HepG2 (cell line): ENCODE data around the gene BRSK2. TPM values are rescaled to one million over a fixed set of nuclear protein-coding genes. Genes with fewer than 3 reads are reported as not detected.
"Not testable (repeated sequence)": the region's sequence is repeated elsewhere in the genome, so short reads cannot be mapped to it uniquely, and the experiment has no call there.

ENCODE experiments used
- ATAC-seq: fragments of 200-7000 bp; cut with Tn5 transposase; 3 replicates; pipeline ENCODE4 v1.9.1; 2020; ENCODE audit warnings: mild to moderate bottlenecking, moderate library complexity
- BruUV-seq: library from RNA; stranded (reverse); fragments of 400-500 nt; replicated peaks from 2 replicates; lab custom pipeline; 2021; lab: Mats Ljungman, UMichigan
- CTCF ChIA-PET: fragments of 300-600 bp; formaldehyde crosslinking; extraction: SDS; loops from one replicate; lab custom pipeline; 2021; ENCODE audit warnings: low total read pairs, inconsistent platforms, low intra/inter-chr PET ratio; lab: Yijun Ruan, JAX
- POLR2A ChIA-PET: fragments of 350-600 bp; sonication (Branson Sonifier 250); formaldehyde crosslinking; loops from one replicate; lab custom pipeline; 2020; ENCODE audit warnings: antibody characterized with exemption, inconsistent platforms; lab: Yijun Ruan, JAX
- DNase-seq: peaks from one replicate; pipeline ENCODE4 v3.0.0-alpha.2; 2015; ENCODE audit warnings: low spot score
- FAIRE-seq: peaks from 3 replicates; lab custom pipeline; 2011; peaks lifted over from hg19 to GRCh38; lab: Jason Lieb, UNC
- H2AFZ ChIP-seq: one replicate; pipeline ENCODE4 v1.6.1; 2011; ENCODE audit warnings: low read length, inconsistent platforms
- H3K27ac ChIP-seq: fragments of 300-600 bp; 3 replicates; pipeline ENCODE4 v1.8.0; 2011; ENCODE audit warnings: mixed run types, mild to moderate bottlenecking, mixed read lengths, low read length, inconsistent platforms; ENCODE audit not compliant: insufficient read depth; ENCODE audit errors: extremely low read length
- H3K27me3 ChIP-seq, 2 experiments: fragments of 200-600 bp in 1 of 2; 2 replicates in 1 of 2; 3 replicates in 1 of 2; pipeline versions ENCODE4 v1.6.0 to v1.8.0; 2011; ENCODE audit warnings: low read length in 2 of 2, mild to moderate bottlenecking in 2 of 2, moderate library complexity in 2 of 2, inconsistent platforms in 1 of 2; ENCODE audit not compliant: insufficient read depth in 2 of 2, control insufficient read depth in 1 of 2
- H3K36me3 ChIP-seq, 2 experiments: fragments of 200-600 bp in 1 of 2; replicated peaks in 1 of 2; 2 replicates in 1 of 2; 3 replicates in 1 of 2; pipeline versions ENCODE4 v1.5.1 to v1.8.0; 2011; ENCODE audit warnings: low read length in 2 of 2, inconsistent platforms in 1 of 2; ENCODE audit not compliant: insufficient read depth in 2 of 2, control insufficient read depth in 1 of 2
- H3K4me1 ChIP-seq: 2 replicates; pipeline ENCODE4 v1.5.1; 2012; ENCODE audit warnings: low read length, inconsistent platforms; ENCODE audit not compliant: insufficient read depth
- H3K4me2 ChIP-seq: 2 replicates; pipeline ENCODE4 v1.6.0; 2011; ENCODE audit warnings: low read depth, low read length, inconsistent platforms
- H3K4me3 ChIP-seq, 3 experiments: fragments of 200-600 bp in 1 of 3; sonication (generic), shearing (Covaris generic) in 1 of 3; replicated peaks in 1 of 3; 2 replicates each; pipeline ENCODE4 v1.5.1; 2011 to 2016; ENCODE audit warnings: low read length in 3 of 3, inconsistent platforms in 2 of 3, low read depth in 2 of 3, mild to moderate bottlenecking in 2 of 3, control low read depth in 1 of 3, mixed read lengths in 1 of 3; ENCODE audit not compliant: insufficient read depth in 1 of 3
- H3K79me2 ChIP-seq: one replicate; pipeline ENCODE4 v1.6.1; 2011; ENCODE audit warnings: low read length, inconsistent platforms; ENCODE audit not compliant: insufficient read depth
- H3K9ac ChIP-seq: 2 replicates; pipeline ENCODE4 v1.6.0; 2011; ENCODE audit warnings: mild to moderate bottlenecking, low read depth, low read length, inconsistent platforms; ENCODE audit not compliant: insufficient read depth
- H3K9me3 ChIP-seq: 2 replicates; pipeline ENCODE4 v1.5.1; 2012; ENCODE audit warnings: mild to moderate bottlenecking, low read length
- H4K20me1 ChIP-seq: 2 replicates; pipeline ENCODE4 v1.6.0; 2011; ENCODE audit warnings: inconsistent platforms, mild to moderate bottlenecking, low read length, moderate library complexity; ENCODE audit not compliant: insufficient read depth
- DPF2 ChIP-seq: sonication (generic); formaldehyde crosslinking; IDR thresholded peaks from 2 replicates; pipeline ENCODE4 v1.4.0; 2020; ENCODE audit warnings: mild to moderate bottlenecking, low read depth, missing genetic modification reagents, borderline replicate concordance
- IKZF1 ChIP-seq: fragments of 450-650 bp; IDR thresholded peaks from 2 replicates; pipeline ENCODE4 v1.7.1; 2016
- ZNF230 ChIP-seq: sonication (generic); formaldehyde crosslinking; IDR thresholded peaks from 2 replicates; pipeline ENCODE4 v1.4.0; 2020; ENCODE audit warnings: mild to moderate bottlenecking, missing genetic modification reagents
- ZNF557 ChIP-seq: sonication (generic); formaldehyde crosslinking; IDR thresholded peaks from 2 replicates; pipeline ENCODE4 v1.4.0; 2020; ENCODE audit warnings: missing genetic modification reagents
- ZNF629 ChIP-seq: sonication (generic); formaldehyde crosslinking; conservative IDR thresholded peaks from 2 replicates; pipeline ENCODE4 v1.5.0; 2020; ENCODE audit warnings: missing genetic modification reagents
- ZSCAN21 ChIP-seq: sonication (generic); formaldehyde crosslinking; IDR thresholded peaks from 2 replicates; pipeline ENCODE4 v1.8.0; 2022; ENCODE audit warnings: mild to moderate bottlenecking, missing genetic modification reagents, moderate library complexity, borderline replicate concordance
- WGBS: methylation state at CpG from one replicate; pipeline ENCODE4 v1.1.6; 2017; ENCODE audit warnings: low lambda C conversion rate; 5-methylcytosine and 5-hydroxymethylcytosine counted together
- in situ Hi-C: cut with HindIII; loops from 2 replicates; pipeline ENCODE4 v1.10.0; 2017; ENCODE audit warnings: low pct_unique_long_range_greater_than_20kb; ENCODE audit not compliant: extremely low pct_ligation_motif_present
- intact Hi-C: fragments of 100-400 bp; cut with micrococcal nuclease; formaldehyde crosslinking; loops from one replicate; pipeline ENCODE4 v1.10.0; 2022; ENCODE audit not compliant: unreplicated experiment
- polyA plus RNA-seq, 8 experiments: library from polyadenylated mRNA; depleted of rRNA in 3 of 8; stranded (reverse) in 7 of 8; unstranded in 1 of 8; fragments of >200 nt; fragmentation: Illumina TruSeq in 4 of 8; extraction: Trizol in 4 of 8; gene quantifications; 2 replicates each; pipeline versions ENCODE4 v1.2.1 to v1.2.3, GENCODE V29; 2011 to 2016; ENCODE audit warnings: low read depth in 4 of 8, missing spikeins in 1 of 8, mixed read lengths in 1 of 8; ENCODE audit not compliant: insufficient read depth in 1 of 8
- total RNA-seq, 5 experiments: library from RNA; depleted of rRNA; stranded (reverse); fragments of >200 nt; fragmentation: Illumina TruSeq; extraction: Trizol; gene quantifications; 2 replicates each; pipeline ENCODE4 v1.2.3, GENCODE V29; 2016; ENCODE audit warnings: low read depth in 1 of 5
- TF ChIP-seq, protein P1 (sequence below): sonication (generic); formaldehyde crosslinking; conservative IDR thresholded peaks from 2 replicates; pipeline ENCODE4 v1.8.0; 2022; ENCODE audit warnings: missing genetic modification reagents

Gene BRSK2
- total and polyA plus RNA-seq, 2 of the 13 experiments (the other 11 are each of a cell fraction or from before 2014, with no cell fraction given): 0.74 to 1.1 TPM

DNA sequence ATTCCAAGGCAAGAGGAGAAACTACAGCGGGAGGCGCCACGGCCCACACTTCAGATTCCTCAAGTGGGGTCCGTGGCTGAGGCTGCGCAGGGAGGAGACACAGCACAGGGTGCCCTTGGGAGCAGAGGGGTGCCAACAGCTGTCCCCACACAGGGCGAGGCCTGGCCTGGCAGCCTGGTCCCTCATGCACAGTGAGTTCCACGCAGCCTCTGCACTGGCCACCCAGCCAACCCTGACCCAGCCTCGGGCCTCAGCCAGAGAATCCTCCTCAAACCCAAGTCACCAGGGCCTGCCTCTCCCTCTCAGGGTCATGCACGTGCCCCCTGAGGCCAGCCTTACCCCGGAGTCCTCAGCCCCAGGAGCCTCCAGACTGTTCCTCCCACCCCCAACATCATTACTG lies 119.3 kb downstream of the BRSK2 start (continued):
- TF ChIP-seq ZNF557 (CRISPR knock-in tag) (no peak), IKZF1 (no peak)
- TF ChIP-seq, protein P1, sequence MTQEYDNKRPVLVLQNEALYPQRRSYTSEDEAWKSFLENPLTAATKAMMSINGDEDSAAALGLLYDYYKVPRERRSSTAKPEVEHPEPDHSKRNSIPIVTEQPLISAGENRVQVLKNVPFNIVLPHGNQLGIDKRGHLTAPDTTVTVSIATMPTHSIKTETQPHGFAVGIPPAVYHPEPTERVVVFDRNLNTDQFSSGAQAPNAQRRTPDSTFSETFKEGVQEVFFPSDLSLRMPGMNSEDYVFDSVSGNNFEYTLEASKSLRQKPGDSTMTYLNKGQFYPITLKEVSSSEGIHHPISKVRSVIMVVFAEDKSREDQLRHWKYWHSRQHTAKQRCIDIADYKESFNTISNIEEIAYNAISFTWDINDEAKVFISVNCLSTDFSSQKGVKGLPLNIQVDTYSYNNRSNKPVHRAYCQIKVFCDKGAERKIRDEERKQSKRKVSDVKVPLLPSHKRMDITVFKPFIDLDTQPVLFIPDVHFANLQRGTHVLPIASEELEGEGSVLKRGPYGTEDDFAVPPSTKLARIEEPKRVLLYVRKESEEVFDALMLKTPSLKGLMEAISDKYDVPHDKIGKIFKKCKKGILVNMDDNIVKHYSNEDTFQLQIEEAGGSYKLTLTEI: no peak

DNA sequence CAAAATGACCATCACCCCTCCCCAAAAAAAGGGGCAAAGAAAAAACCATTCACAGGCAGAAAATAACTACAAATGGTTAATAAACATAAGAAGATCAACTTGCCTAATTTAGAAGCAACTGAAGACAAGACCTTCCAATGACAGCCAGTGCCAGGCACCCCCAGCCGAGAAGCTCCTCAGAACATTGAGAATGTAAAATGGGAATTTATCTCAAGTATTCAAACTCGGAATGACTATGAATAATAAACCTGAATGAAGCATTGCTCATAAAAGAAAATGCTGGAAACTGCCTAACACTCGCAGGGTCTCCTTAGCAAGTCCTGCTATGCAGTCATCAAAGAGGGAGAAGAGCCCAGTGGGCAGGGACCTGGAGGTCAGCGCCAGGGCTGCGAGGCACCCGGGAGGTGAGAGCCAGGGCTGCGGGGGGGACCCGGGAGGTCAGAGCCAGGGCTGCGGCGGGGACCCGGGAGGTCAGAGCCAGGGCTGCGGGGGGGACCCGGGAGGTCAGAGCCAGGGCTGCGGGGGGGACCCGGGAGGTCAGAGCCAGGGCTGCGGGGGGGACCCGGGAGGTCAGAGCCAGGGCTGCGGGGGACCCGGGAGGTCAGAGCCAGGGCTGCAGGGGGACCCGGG lies 120.0 kb downstream of the BRSK2 start:
- CTCF ChIA-PET: no interaction called here
- Histone ChIP-seq H3K9me3 (no peaks in the 10 kb centered on the region), H3K36me3 (no peaks in the 10 kb centered on the region), H3K4me3 (no peak overlapping the region), H4K20me1 (peaks cover 25% of the 10 kb centered on the region; the same call in 1 of the 2 replicates), H3K27ac (no peak overlapping the region), H3K27me3 (no peaks in the 10 kb centered on the region), H3K9ac (no peak overlapping the region), H3K4me1 (no peaks in the 10 kb centered on the region), H3K4me2 (no peak overlapping the region), H3K79me2 (no peaks in the 10 kb centered on the region), H2AFZ (no peak overlapping the region)
- intact Hi-C loops: no loop called here
- 90% methylated on average over 18 of the region's 20 CpGs for WGBS
- in situ Hi-C loops: no loop called here
- no peak for DNase-seq
- FAIRE-seq: no peak
- ATAC-seq: no peak
- BruUV-seq: no TSS peak
- POLR2A ChIA-PET: no interaction called here
- no peak for TF ChIP-seq ZSCAN21 (CRISPR knock-in tag)
- no peak for TF ChIP-seq ZNF629
- no peak for TF ChIP-seq ZNF230 (CRISPR knock-in tag)
- no peak for TF ChIP-seq DPF2 (CRISPR knock-in tag)

DNA sequence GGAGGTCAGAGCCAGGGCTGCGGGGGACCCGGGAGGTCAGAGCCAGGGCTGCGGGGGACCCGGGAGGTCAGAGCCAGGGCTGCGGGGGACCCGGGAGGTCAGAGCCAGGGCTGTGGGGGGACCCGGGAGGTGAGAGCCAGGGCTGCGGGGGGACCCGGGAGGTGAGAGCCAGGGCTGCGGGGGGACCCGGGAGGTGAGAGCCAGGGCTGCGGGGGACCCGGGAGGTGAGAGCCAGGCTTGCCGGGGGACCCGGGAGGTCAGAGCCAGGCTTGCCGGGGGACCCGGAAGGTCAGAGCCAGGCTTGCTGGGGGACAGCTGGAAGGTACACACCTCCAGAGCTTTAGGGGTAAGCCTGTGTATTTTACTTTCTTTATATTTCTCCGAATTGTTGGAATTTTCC lies 120.6 kb downstream of the BRSK2 start:
- POLR2A ChIA-PET, CTCF ChIA-PET, H3K4me2 ChIP-seq, H3K4me3 ChIP-seq, H2AFZ ChIP-seq, H3K9ac ChIP-seq, DNase-seq, in situ Hi-C loops, FAIRE-seq, ATAC-seq, H3K9me3 ChIP-seq, H3K79me2 ChIP-seq, H3K27me3 ChIP-seq, intact Hi-C loops, H3K27ac ChIP-seq, H3K36me3 ChIP-seq, H3K4me1 ChIP-seq, BruUV-seq: not testable (repeated sequence)
- 90% methylated on average over 13 of the region's 18 CpGs for WGBS
- H4K20me1 ChIP-seq: peaks cover 32% of the 10 kb centered on the region; the same call in 1 of the 2 replicates
